HCT116 (cell line): ENCODE results near the gene CORO2A.

Experiments
- EZH2 ChIP-seq: fragments of 200-600 bp; sonication (generic); IDR thresholded peaks from 2 replicates; pipeline ENCODE4 v1.6.1; 2017; ENCODE audit warnings: antibody characterized with exemption, mixed run types
- POLR2AphosphoS5 ChIP-seq: IDR thresholded peaks from 2 replicates; pipeline ENCODE4 v1.6.1; 2011; ENCODE audit warnings: mild to moderate bottlenecking, low read depth, low read length, moderate library complexity
- RAD21 ChIP-seq: IDR thresholded peaks from 2 replicates; pipeline ENCODE4 v1.6.1; 2012; ENCODE audit warnings: low read depth, mild to moderate bottlenecking
- TF ChIP-seq, protein P1 (sequence below), 3 experiments: fragments of 200-600 bp in 1 of 3; sonication (generic) in 1 of 3; IDR thresholded peaks in 2 of 3; conservative IDR thresholded peaks in 1 of 3; 2 replicates each; pipeline ENCODE4 v1.5.1; 2012 to 2017; ENCODE audit warnings: low read depth in 2 of 3, low read length in 2 of 3, antibody characterized with exemption in 1 of 3, borderline replicate concordance in 1 of 3, control low read depth in 1 of 3, mild to moderate bottlenecking in 1 of 3, mixed read lengths in 1 of 3, mixed run types in 1 of 3, moderate library complexity in 1 of 3; ENCODE audit not compliant: insufficient read depth in 1 of 3

DNA sequence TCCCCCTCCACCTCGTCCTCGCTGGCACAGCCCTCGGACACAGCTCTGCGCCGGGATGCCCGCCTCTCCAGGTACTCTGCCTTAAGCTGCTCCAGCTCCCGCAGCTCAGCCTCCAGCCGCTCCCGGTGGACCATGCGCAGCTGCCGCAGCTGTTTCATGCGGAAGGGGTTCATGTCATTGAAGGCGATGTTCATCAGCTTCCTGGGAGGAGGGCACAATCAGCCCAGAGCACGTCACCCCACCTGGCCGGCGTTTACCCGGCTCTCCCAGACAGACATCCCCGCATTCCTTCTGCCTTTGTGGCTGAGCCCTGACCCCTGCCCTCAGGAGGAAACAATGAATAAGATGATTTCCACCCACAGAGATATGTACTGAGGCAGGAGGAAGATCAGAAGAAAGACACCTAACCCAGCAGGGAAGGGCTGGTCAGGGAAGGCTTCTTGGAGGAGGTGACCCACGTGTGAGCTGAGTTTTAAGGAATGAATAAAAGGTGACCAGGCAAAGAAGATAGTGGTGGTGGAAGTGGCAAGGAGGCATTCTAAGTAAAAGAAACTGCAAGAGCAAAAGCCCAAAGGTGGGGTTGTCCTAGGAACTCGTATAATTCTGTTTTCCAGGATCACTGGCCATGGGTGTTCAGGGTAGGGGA is 7.1 kb upstream of the CORO2A start:
- TF ChIP-seq, protein P1, sequence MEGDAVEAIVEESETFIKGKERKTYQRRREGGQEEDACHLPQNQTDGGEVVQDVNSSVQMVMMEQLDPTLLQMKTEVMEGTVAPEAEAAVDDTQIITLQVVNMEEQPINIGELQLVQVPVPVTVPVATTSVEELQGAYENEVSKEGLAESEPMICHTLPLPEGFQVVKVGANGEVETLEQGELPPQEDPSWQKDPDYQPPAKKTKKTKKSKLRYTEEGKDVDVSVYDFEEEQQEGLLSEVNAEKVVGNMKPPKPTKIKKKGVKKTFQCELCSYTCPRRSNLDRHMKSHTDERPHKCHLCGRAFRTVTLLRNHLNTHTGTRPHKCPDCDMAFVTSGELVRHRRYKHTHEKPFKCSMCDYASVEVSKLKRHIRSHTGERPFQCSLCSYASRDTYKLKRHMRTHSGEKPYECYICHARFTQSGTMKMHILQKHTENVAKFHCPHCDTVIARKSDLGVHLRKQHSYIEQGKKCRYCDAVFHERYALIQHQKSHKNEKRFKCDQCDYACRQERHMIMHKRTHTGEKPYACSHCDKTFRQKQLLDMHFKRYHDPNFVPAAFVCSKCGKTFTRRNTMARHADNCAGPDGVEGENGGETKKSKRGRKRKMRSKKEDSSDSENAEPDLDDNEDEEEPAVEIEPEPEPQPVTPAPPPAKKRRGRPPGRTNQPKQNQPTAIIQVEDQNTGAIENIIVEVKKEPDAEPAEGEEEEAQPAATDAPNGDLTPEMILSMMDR (IDR thresholded peaks at IDR 0.05 in 2 of 3, conservative IDR thresholded peaks at IDR 0.05 in 1 of 3; ENCODE audit: borderline replicate concordance in 1 of 3, insufficient read depth in 1 of 3, low read depth in 2 of 3, low read length in 2 of 3) = no peak
- no peak for TF ChIP-seq EZH2
- TF ChIP-seq RAD21 = no peak
- TF ChIP-seq POLR2AphosphoS5 = no peak
